IMR-90 (cell line): ENCODE data around the gene C17orf107.
"Not testable (repeated sequence)": the region's sequence is repeated elsewhere in the genome, so short reads cannot be mapped to it uniquely, and the experiment has no call there.

Source experiments
- BHLHE40 ChIP-seq: fragments of 150-350 bp; IDR thresholded peaks from 2 replicates; pipeline ENCODE4 v1.6.1; 2016; ENCODE audit warnings: mild to moderate bottlenecking, low read depth, low read length
- CEBPB ChIP-seq: IDR thresholded peaks from 2 replicates; pipeline ENCODE4 v1.6.1; 2012; ENCODE audit warnings: low read depth, low read length, improper control_type of control experiment
- CHD1 ChIP-seq: IDR thresholded peaks from 2 replicates; pipeline ENCODE4 v1.6.1; 2012; ENCODE audit warnings: low read depth, low read length, improper control_type of control experiment
- CTCF ChIP-seq: conservative IDR thresholded peaks from 2 replicates; pipeline ENCODE4 v1.5.1; 2012; ENCODE audit warnings: mild to moderate bottlenecking, low read depth, low read length, improper control_type of control experiment
- ELK1 ChIP-seq: fragments of 150-350 bp; IDR thresholded peaks from 2 replicates; pipeline ENCODE4 v1.6.1; 2016; ENCODE audit warnings: low read depth, mild to moderate bottlenecking, low read length, moderate library complexity, borderline replicate concordance
- FOS ChIP-seq: fragments of 150-350 bp; IDR thresholded peaks from 2 replicates; pipeline ENCODE4 v1.6.1; 2016; ENCODE audit warnings: low read depth, low read length
- MAFK ChIP-seq: IDR thresholded peaks from 2 replicates; pipeline ENCODE4 v1.6.1; 2012; ENCODE audit warnings: low read depth, low read length, improper control_type of control experiment
- MXI1 ChIP-seq: IDR thresholded peaks from 2 replicates; pipeline ENCODE4 v1.6.1; 2012; ENCODE audit warnings: low read depth, mild to moderate bottlenecking, low read length, moderate library complexity, borderline replicate concordance
- NFE2L2 ChIP-seq: fragments of 150-350 bp; IDR thresholded peaks from 2 replicates; pipeline ENCODE4 v1.6.1; 2016; ENCODE audit warnings: low read depth, mild to moderate bottlenecking, low read length
- POLR2A ChIP-seq: IDR thresholded peaks from 2 replicates; pipeline ENCODE4 v1.6.1; 2012; ENCODE audit warnings: mild to moderate bottlenecking, low read depth, low read length
- RCOR1 ChIP-seq: IDR thresholded peaks from 2 replicates; pipeline ENCODE4 v1.6.1; 2012; ENCODE audit warnings: mild to moderate bottlenecking, low read length, improper control_type of control experiment; ENCODE audit not compliant: insufficient replicate concordance
- RFX5 ChIP-seq: IDR thresholded peaks from 2 replicates; pipeline ENCODE4 v1.8.0; 2012; ENCODE audit warnings: low read depth, mild to moderate bottlenecking, low read length, moderate library complexity
- SMC3 ChIP-seq: fragments of 150-350 bp; IDR thresholded peaks from 2 replicates; pipeline ENCODE4 v1.6.1; 2016; ENCODE audit warnings: low read depth, mild to moderate bottlenecking, antibody characterized with exemption, low read length, moderate library complexity

- not testable (repeated sequence) for TF ChIP-seq CTCF, RCOR1, ELK1, CEBPB, CHD1, POLR2A, FOS, SMC3, BHLHE40, MXI1, RFX5, NFE2L2, MAFK
Measured at GRCh38 chr17:4867535-4867934, 31.8 kb upstream of the C17orf107 start.
